Activated CD8-positive, alpha-beta memory T cell treated with anti-CD3 and anti-CD28 coated beads for 36 hours (primary cell): ENCODE data around the gene SLX4IP. TPM values are rescaled to one million over a fixed set of nuclear protein-coding genes. Genes with fewer than 3 reads are reported as not detected.
"Not testable (repeated sequence)": the region's sequence is repeated elsewhere in the genome, so short reads cannot be mapped to it uniquely, and the experiment has no call there.

Experiments
- CTCF ChIA-PET: fragments of 350-600 bp; sonication (Branson Sonifier 250); formaldehyde crosslinking; loops from one replicate; lab custom pipeline; 2021; ENCODE audit warnings: antibody characterized with exemption; lab: Charles Lee
- POLR2A ChIA-PET: fragments of 350-600 bp; sonication (Branson Sonifier 250); formaldehyde crosslinking; loops from one replicate; lab custom pipeline; 2021; ENCODE audit warnings: antibody characterized with exemption; lab: Charles Lee
- total RNA-seq, 2 experiments: library from RNA; stranded (reverse); gene quantifications; one replicate each; pipeline ENCODE4 v1.2.3, GENCODE V29; 2021

The SLX4IP gene
- total RNA-seq, 2 experiments from 2014 or later = 6.1 to 7.0 TPM

- CTCF ChIA-PET = no interaction called here
- POLR2A ChIA-PET = no interaction called here
Measured at GRCh38 chr20:10605547-10606195, 170.6 kb downstream of the SLX4IP start.

- POLR2A ChIA-PET = no interaction called here
Measured at GRCh38 chr20:10609276-10609675, 174.2 kb downstream of the SLX4IP start.

DNA sequence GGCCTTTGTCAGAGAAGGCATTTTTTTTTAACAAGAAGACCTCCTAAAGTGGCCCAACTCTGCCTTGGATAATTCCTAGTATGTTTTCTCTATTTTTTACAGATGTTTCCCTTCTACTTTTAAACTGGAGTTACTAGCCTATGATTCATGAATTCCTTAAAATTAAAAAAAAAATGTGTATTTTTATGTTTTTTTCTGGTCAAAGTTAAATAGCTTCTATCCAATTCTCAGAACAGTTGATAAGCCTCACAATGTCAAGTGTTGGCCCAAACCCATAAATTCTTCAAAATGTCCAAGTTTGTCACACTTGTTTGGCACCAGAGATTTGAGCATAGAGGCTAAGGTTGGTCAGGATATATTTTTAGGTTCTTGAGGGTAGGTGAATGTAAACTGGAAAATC is 174.7 kb downstream of the SLX4IP start:
- CTCF ChIA-PET = no interaction called here
- POLR2A ChIA-PET = no interaction called here

More at GRCh38 chr20:10609276-10609675, 174.2 kb downstream of the SLX4IP start:
- CTCF ChIA-PET = no interaction called here

- POLR2A ChIA-PET = no interaction called here
- CTCF ChIA-PET = no interaction called here
Measured at GRCh38 chr20:10610251-10610650, 175.1 kb downstream of the SLX4IP start.

DNA sequence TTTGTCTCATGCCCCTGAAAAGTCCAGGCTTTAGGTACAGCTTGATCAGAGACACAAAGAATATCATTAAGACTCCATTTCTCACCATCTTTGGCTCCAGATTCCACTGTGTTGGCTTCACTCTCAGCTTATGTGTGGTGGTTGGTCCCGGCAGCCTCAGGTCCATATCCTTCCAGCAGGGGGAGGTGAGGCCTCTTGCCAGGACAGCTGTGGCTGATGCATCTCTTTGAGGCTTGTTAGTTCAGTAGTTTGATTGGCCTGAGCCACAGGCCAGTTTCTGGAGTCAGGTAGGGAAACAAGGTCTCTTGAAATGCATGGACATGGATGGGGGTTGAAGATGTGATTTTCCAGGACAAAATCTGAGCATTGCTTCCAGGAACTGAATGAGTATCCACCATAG is 176.3 kb downstream of the SLX4IP start:
- POLR2A ChIA-PET = no interaction called here
- CTCF ChIA-PET = no interaction called here

- CTCF ChIA-PET, POLR2A ChIA-PET: not testable (repeated sequence)
Measured at GRCh38 chr20:10613426-10613825, 178.3 kb downstream of the SLX4IP start.

DNA sequence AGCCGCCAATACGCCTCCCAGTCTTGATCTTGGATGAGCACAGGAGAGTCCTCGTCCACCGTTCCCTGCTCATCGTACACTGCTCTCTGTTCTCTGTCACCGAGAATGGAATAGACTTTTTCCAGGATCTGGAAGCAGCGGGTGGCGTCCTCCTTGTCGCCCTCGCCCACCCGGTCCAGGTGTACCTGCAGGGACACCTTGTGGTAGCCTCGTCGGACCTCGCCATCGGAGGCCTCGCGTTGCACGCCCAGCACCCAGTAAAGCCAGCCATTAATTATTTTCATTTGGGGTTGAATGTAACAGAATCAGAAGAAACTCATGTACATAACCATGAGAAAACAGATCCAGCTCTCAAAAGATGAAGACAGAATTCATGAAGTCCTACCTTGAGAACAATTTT is 178.8 kb downstream of the SLX4IP start:
- ChIA-PET CTCF (no interaction called here), POLR2A (no interaction called here)

DNA sequence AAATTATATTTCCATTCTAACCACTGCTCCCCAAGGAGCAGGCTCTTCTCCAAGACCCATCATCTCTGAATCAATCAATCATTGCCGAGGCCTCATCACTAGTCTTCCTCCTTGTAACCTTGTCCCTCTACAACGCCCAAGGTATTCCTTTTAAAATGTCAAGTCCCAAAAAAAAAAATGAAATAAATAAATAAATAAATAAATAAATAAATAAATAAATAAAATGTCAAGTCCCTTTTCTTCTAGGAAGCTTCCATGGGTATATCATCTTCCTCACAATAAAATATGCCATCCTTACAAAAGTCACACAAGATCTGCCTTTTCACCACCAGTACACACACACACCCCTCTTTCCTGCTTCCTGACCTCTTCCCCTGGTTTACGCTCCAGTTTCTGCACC is 181.1 kb downstream of the SLX4IP start:
- ChIA-PET CTCF (no interaction called here), POLR2A (no interaction called here)

GRCh38 chr20:10617549-10618133 is 182.5 kb downstream of the SLX4IP start:
- CTCF ChIA-PET, POLR2A ChIA-PET: not testable (repeated sequence)

DNA sequence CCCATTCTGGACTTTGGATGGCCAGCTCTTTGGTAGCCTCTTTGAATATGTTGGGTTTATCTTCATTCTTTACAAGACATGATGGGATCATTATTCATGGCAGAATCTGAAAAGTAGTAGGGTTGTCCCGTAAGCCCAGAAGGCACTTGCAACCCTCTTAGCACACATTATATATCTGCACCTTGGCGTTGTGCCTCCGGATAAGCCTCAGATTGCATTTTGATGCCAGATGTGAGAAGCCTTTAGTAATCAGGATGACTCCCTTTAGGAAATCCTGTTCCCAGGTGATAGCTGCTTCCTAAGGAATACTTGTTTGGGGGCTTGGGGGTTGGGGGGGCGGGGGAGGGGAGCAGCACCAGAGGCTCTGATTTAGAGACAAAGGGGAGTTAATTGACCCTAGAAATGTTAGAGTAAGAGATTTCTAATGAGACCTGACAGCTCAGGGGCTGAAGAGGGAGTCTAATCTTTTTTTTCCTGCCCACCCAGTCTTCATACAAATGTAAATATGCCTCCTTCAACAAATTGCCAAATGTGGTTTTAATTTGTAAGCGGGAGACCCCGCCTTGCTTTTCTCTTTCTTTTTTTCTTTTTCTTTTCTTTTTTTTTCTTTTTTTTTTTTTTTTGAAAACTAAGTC is 183.6 kb downstream of the SLX4IP start:
- ChIA-PET CTCF (no interaction called here), POLR2A (no interaction called here)

GRCh38 chr20:10619427-10619826 is 184.3 kb downstream of the SLX4IP start:
- CTCF ChIA-PET = no interaction called here
- POLR2A ChIA-PET = no interaction called here

DNA sequence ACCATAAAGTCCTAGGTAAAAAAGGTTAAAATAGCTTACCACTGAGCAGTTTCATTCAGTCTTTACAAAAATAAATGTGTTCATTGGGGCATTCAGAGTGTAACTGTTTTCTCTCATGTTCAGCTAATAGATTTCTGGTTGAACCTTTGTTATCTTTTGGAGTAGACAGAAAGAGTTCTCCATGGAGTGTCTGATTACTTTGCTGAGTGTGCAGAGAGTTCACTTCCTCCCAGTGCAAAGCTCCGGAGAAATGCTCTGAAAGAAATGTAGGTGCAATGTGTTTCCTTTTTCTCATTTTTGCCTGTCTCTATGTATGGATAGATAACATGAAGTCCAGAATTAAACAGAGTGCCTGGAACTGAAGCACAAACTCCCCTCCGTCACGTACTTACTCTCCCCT is 186.0 kb downstream of the SLX4IP start:
- ChIA-PET CTCF (interaction anchor here (1.4 kb wide), 1 partner anchor 152 kb away, joined by 3 read pairs; no protein-coding TSS in a partner anchor), POLR2A (no interaction called here)

DNA sequence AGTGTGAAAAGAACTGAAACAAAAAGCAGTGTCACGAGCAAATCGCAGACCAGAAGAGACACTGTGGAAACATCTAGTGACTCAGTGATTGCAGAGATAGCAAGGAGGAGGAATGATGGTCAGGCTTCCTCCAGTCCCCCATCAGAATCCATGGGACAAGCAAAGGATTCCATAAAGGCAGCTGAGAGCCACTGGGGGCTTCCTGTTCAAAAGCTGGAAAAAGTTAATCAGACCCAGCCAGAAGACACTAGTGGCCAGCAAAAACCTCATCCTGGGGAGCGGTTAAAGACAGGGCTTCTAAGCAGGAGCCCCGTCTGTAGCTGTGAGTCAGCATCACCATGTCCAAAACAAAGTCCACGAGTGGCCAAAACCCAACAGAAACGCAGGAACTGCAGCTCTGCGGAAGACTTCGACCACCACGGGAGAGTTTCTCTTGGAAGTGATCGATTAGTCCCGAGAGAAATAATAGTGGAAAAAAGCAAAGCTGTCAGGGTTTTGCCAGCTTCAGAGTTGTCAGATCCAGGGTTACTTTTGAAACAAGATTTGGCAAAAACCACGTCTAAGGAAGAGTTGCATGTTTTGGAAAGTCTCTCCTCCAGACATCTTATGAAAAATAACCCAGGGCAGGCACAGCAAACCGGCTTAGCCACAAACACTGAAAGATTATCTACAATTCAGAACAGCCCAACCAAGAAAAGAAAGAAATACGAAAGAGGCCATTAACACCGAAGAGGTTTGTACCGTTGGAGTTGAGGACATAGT is 187.7 kb downstream of the SLX4IP start:
- CTCF ChIA-PET = no interaction called here

DNA sequence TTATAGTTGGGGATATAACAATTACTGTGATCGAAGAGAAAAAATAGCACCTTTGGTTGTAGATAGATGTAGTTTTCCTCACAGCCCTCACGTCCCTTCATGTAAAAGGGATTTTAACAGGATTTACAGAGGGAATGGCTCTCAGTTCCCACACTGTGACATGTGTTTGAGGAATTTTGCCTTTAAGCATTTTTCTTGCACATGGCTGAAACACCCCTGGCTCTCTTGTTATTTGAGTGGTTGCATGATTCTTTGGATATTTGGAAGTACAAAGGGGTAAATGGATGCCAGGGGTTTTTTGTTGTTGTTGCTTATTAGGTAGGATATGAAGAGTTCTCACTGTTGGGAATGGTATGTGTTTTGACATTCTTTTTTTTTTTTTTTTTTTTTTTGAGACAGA is 190.5 kb downstream of the SLX4IP start:
- POLR2A ChIA-PET = no interaction called here
- CTCF ChIA-PET = no interaction called here

More for the DNA sequence above, 187.7 kb downstream of the SLX4IP start:
- POLR2A ChIA-PET = no interaction called here

GRCh38 chr20:10626896-10627295 is 191.8 kb downstream of the SLX4IP start:
- ChIA-PET CTCF (no interaction called here), POLR2A (no interaction called here)

DNA sequence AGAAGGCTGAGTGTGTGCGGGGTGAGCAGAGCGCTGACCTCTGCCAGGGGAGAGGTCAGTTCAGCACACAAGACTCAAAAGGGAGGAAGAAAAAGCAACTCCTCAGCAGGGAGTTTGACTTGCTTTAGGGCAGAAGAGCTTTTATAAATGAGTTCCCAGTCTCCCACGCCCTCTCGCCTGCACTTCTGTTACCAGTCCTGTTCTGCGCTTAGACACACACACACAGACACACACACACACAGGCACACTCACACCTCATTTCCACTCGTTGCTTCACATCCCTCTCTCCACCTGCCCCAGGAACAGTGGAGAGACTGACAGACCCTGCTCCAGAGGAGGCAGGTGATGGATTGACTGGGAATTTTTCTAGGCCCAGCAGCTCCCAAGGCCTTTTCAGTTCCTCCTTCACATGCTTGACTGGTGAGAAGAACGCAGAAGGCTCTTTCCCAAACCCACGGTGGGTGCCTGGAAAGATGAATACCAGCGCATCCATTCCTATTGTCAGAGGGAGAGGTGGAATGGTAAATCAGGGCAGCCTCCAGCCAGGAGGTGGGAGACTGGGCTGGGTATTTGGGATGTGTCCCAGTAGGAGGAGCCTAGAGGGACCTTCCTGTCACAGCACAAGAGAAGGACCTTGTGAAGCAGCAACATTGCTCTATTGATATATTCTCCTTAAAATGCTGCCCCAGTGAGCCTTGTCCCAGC is 195.0 kb downstream of the SLX4IP start:
- POLR2A ChIA-PET = no interaction called here
- CTCF ChIA-PET = no interaction called here

DNA sequence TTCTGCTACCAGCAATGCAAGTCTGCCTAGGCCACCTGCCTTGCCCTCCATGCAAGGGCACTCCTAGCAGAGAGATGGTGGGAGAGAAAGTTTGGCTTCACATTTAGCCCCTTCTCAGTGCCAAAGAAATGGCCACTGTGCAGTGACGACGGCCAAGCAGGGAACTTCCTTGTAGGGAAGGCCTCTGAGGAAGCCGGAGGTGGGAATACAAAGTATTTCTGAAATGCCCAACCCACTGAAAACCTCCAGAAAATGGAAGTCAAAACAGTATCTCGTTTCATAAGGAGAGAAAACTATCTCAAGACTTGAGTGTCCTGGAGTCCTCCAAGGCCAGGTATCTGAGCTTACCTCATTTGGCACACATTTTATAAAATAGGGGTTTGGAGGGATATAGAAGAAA is 196.0 kb downstream of the SLX4IP start:
- CTCF ChIA-PET = no interaction called here
- POLR2A ChIA-PET = no interaction called here

DNA sequence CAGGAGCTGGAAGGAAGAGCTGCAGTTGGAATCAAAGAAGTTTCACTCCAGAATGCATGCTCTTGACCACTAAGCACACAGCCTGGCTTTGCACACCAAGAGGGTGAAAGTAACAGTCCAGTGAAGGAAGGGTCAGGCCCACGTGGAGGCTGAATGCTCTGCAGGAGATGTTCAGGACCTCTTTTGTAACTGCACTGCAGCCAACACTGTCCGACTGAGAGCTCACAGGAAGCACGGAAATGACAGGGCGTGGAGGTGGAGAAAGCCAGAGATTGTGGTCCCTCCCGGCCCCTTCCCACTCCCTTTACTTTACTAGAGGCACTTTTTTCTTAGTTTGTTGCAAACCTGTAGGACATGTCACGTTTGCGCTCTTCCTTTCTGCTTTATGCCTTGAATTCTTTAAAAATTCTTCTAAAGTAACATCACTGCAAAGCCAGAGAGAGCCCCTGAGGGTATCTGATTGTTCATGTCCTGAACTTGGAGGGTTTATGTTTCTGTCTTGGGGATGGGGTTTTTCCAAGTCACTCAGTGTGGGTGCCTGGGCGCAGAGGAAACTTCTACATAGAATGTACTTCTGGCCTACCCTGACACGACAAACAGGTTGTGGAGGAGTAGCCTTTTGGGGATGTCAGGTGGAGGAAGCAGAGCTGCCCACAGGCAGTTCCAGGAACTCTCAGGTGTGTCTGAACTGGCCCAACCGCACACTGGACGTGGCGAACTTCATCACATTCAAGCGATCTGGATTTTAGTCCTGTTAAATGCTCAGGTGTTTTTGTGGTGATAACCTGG is 197.8 kb downstream of the SLX4IP start:
- ChIA-PET POLR2A (no interaction called here), CTCF (no interaction called here)

DNA sequence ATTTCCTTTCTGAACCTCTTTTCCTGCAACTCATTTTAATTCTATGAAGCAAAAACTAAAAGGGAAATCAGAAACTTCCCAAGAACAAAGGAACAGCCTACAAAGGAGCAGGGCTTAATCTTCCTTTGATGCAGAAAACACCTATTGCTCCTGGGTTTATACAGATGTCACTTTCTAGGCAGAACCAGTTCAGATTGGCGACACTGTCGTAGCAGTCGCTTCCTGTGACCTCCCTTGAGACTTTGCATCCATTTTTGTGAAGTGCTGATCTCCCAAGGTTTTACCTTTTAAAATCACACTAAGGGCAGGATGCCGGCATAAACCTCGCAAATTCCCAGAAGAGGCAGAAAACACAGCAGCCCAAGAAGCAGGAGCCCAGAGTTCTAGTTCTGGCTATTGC is 198.6 kb downstream of the SLX4IP start:
- POLR2A ChIA-PET = no interaction called here
- CTCF ChIA-PET = no interaction called here
